Testis (tissue), 3 donors: Measurements from ENCODE around the gene SFXN2. TPM values are rescaled to one million over a fixed set of nuclear protein-coding genes. Genes with fewer than 3 reads are reported as not detected.

ENCODE experiments used
- DNase-seq: peaks from one replicate; pipeline ENCODE4 v3.0.0-alpha.2; 2019
- H3K27ac ChIP-seq, 2 donors: fragments of 200-600 bp; sonication (generic); one replicate each; pipeline ENCODE4 v1.5.1; 2019
- H3K27me3 ChIP-seq: fragments of 200-600 bp; sonication (generic); one replicate; pipeline ENCODE4 v1.5.1; 2019
- H3K36me3 ChIP-seq: fragments of 200-600 bp; sonication (generic); one replicate; pipeline ENCODE4 v1.5.1; 2017; ENCODE audit warnings: low read depth; ENCODE audit errors: missing control alignments
- H3K4me1 ChIP-seq: fragments of 200-600 bp; sonication (generic); one replicate; pipeline ENCODE4 v1.5.1; 2019
- H3K4me3 ChIP-seq, 2 donors: fragments of 200-600 bp; sonication (generic); one replicate each; pipeline ENCODE4 v1.5.1; 2017 to 2019
- H3K9me3 ChIP-seq: fragments of 200-600 bp; sonication (generic); one replicate; pipeline ENCODE4 v1.5.1; 2017
- POLR2A ChIP-seq: fragments of 450-650 bp; IDR thresholded peaks from one replicate; pipeline ENCODE4 v1.6.1; 2017; ENCODE audit warnings: antibody characterized with exemption, mild to moderate bottlenecking, moderate library complexity
- WGBS, 2 donors: methylation state at CpG; one replicate each; pipeline ENCODE4 v1.1.5; 2018; 5-methylcytosine and 5-hydroxymethylcytosine counted together
- intact Hi-C: fragments of 100-400 bp; cut with DNase I; formaldehyde crosslinking; loops from one replicate; pipeline ENCODE4 v1.15.1; 2023; ENCODE audit warnings: low total_unique reads
- polyA plus RNA-seq: library from polyadenylated mRNA; stranded (reverse); fragments of 350-450 nt; fragmentation: Illumina TruSeq; extraction: RNeasy Lipid Tissue Mini Kit (QIAGEN cat#74804); gene quantifications from one replicate; pipeline ENCODE4 v1.2.3, GENCODE V29; 2014; ENCODE audit warnings: low read depth, low replicate concordance; ENCODE audit not compliant: insufficient read depth
- total RNA-seq, 2 donors: library from RNA; depleted of rRNA; stranded (reverse); fragments of >200 nt; gene quantifications; one replicate each; pipeline ENCODE4 v1.2.3, GENCODE V29; 2016
- TF ChIP-seq, protein P1 (sequence below), 3 experiments: fragments of 450-650 bp in 2 of 3; fragments of 200-600 bp in 1 of 3; sonication (generic) in 1 of 3; IDR thresholded peaks; one replicate each; pipeline ENCODE4 v1.5.1; 2016 to 2019; ENCODE audit warnings: antibody characterized with exemption in 3 of 3, mild to moderate bottlenecking in 2 of 3, moderate library complexity in 1 of 3

The SFXN2 gene
- total and polyA plus RNA-seq, 3 donors from 2014 or later, result 4.4 to 9.8 (median 5.6) TPM

DNA sequence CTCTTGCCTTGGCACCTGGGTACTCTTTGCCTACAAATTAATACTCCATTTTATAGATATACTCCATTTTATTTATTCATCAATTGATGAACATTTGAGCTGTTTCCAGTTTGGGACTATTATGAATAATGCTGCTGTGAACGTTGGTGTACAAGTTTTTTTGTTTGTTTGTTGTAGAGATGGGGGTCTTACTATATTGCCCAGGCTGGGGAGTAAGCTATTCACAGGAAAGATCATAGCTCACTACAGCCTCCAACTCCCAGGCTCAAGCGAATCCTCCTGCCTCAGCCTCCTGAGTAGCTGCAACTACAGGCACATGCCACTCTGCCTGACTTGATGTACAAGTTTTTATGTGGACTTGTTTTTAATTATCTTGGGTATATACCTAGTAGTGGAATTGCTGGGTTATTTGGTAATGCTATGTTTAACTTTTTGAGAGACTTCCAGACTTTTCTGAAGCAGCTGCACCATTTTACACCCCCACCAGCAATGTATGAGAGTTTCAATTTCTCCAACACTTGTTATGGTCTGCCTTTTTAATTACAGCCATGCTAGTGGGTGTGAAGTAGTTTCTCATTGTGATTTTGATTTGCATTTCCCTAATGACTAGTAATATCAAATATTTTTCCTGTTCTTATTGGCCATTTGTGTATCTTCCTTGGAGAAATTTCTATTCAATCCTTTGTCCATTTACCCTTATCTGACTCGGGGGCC is 45.2 kb downstream of the SFXN2 start:
- no peaks in the 10 kb centered on the region for H3K36me3 ChIP-seq
- no peak overlapping the region for H3K4me3 ChIP-seq
- no peak for TF ChIP-seq POLR2A
- TF ChIP-seq, protein P1, sequence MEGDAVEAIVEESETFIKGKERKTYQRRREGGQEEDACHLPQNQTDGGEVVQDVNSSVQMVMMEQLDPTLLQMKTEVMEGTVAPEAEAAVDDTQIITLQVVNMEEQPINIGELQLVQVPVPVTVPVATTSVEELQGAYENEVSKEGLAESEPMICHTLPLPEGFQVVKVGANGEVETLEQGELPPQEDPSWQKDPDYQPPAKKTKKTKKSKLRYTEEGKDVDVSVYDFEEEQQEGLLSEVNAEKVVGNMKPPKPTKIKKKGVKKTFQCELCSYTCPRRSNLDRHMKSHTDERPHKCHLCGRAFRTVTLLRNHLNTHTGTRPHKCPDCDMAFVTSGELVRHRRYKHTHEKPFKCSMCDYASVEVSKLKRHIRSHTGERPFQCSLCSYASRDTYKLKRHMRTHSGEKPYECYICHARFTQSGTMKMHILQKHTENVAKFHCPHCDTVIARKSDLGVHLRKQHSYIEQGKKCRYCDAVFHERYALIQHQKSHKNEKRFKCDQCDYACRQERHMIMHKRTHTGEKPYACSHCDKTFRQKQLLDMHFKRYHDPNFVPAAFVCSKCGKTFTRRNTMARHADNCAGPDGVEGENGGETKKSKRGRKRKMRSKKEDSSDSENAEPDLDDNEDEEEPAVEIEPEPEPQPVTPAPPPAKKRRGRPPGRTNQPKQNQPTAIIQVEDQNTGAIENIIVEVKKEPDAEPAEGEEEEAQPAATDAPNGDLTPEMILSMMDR (IDR thresholded peaks at IDR 0.05), result no peak
- H3K9me3 ChIP-seq, result no peaks in the 10 kb centered on the region
- no peak for DNase-seq
- WGBS, 2 donors, result 73 to 76% methylated on average over 3 of the region's 3 CpGs
- H3K27me3 ChIP-seq, result no peaks in the 10 kb centered on the region
- H3K27ac ChIP-seq, result peak overlapping the region; percentile 74 to 76
- H3K4me1 ChIP-seq, result peaks cover 49% of the 10 kb centered on the region
- intact Hi-C loops, result no loop called here

- no peaks in the 10 kb centered on the region for H3K9me3 ChIP-seq
- peak overlapping the region; percentile 64 to 74 for H3K27ac ChIP-seq
- H3K4me3 ChIP-seq, result no peak overlapping the region
- peaks cover 63% of the 10 kb centered on the region for H3K4me1 ChIP-seq
- no peak for DNase-seq
- 91 to 97% methylated on average over 4 of the region's 4 CpGs for WGBS, 2 donors
- TF ChIP-seq, protein P1 (IDR thresholded peaks at IDR 0.05), result no peak
- no peak for TF ChIP-seq POLR2A
- no peaks in the 10 kb centered on the region for H3K36me3 ChIP-seq
- intact Hi-C loops, result no loop called here
- no peaks in the 10 kb centered on the region for H3K27me3 ChIP-seq
Observed at GRCh38 chr10:102761981-102762380, 47.5 kb downstream of the SFXN2 start.

DNA sequence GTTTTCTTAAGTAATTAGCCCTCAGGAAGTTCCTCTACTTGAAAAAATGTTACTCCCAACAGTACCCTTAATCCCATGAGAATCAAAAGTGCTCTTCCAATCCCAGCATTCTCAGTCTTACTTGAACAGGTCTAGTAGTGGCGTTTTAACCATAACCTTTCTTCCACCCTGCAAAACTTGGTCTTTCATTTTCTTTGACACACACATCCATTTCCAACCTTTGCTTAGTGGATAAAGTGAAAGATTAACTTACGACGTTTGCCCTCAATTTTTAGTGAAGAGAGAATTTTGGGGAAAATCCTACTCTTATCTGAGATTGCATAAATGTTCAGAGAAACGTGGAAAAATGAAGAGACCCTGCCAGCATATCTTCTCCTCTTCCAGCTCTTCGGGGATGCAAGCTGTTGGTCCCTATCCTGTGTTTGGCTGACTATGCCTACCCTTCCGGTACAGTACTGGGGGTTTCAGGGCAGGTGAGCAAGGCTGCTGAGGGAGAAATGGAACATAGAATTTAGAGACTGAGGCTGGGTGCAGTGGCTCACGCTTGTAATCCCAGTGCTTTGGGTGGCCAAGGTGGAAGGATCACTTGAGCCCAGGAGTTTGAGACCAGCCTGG is 48.1 kb downstream of the SFXN2 start:
- H3K9me3 ChIP-seq, result no peaks in the 10 kb centered on the region
- no peak overlapping the region for H3K4me3 ChIP-seq
- no peaks in the 10 kb centered on the region for H3K27me3 ChIP-seq
- intact Hi-C loops, result no loop called here
- H3K27ac ChIP-seq, result peak overlapping the region; percentile 64 to 74
- TF ChIP-seq, protein P1 (IDR thresholded peaks at IDR 0.05), result no peak
- TF ChIP-seq POLR2A, result no peak
- peaks cover 68% of the 10 kb centered on the region for H3K4me1 ChIP-seq
- no peak for DNase-seq
- 51 to 54% methylated on average over 7 of the region's 7 CpGs for WGBS, 2 donors
- no peaks in the 10 kb centered on the region for H3K36me3 ChIP-seq

DNA sequence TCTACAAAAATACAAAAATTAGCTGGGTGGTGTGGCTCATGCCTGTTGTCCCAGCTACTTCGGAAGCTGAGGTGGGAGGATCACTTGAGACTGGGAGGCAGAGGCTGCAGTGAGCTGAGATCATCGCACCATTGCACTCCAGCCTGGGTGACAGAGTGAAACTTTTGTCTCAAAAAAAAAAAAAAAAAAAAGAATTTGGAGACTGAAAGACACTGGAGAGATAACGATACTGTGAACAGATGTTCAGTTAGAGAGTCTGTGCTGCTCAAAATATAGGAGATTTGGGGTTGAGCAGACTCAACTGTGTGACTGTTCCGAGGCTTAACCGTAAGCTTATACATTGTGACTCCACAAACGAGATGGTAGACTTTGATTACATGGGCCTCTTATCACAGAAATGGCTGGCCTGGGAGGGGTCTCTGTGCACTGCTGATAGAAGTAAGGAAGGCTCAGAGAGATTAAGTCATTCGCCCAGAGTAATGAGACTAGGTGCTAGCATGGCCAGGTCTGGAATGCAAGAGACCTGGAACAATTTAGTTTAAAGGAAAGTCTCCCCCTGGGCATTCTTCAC is 48.7 kb downstream of the SFXN2 start:
- Histone ChIP-seq H3K36me3 (no peaks in the 10 kb centered on the region), H3K27me3 (no peaks in the 10 kb centered on the region), H3K4me3 (no peak overlapping the region), H3K4me1 (peaks cover 68% of the 10 kb centered on the region), H3K27ac (peak overlapping the region; percentile 64 to 74), H3K9me3 (no peaks in the 10 kb centered on the region)
- DNase-seq, result peak; percentile 69
- WGBS, 2 donors, result 48 to 75% methylated on average over 7 of the region's 7 CpGs
- TF ChIP-seq, protein P1 (IDR thresholded peaks at IDR 0.05), result no peak
- intact Hi-C loops, result no loop called here
